HG02623 (cell line): Measurements from ENCODE around the gene PRELID2.
"Not testable (repeated sequence)": the region's sequence is repeated elsewhere in the genome, so short reads cannot be mapped to it uniquely, and the experiment has no call there.

Experiments
- ATAC-seq: cut with Tn5 transposase; IDR thresholded peaks from one replicate; pipeline ENCODE4 v1.9.1; 2021; ENCODE audit warnings: moderate library complexity; ENCODE audit not compliant: unreplicated experiment

PRELID2 gene

GRCh38 chr5:145798503-145798902 lies 36.6 kb downstream of the PRELID2 start:
- ATAC-seq, result not testable (repeated sequence)

- ATAC-seq, result no peak
These were observed 37.8 kb downstream of the PRELID2 start for GRCh38 chr5:145797336-145797735.

GRCh38 chr5:145796318-145796717 lies 38.8 kb downstream of the PRELID2 start:
- ATAC-seq, result no peak

GRCh38 chr5:145793574-145793973 lies 41.6 kb downstream of the PRELID2 start:
- no peak for ATAC-seq

GRCh38 chr5:145792840-145793239 lies 42.3 kb downstream of the PRELID2 start:
- no peak for ATAC-seq

- ATAC-seq, result no peak
These were observed 43.3 kb downstream of the PRELID2 start for GRCh38 chr5:145791866-145792265.

GRCh38 chr5:145787996-145788395 lies 47.1 kb downstream of the PRELID2 start:
- no peak for ATAC-seq

- ATAC-seq, result no peak
These were observed 47.6 kb downstream of the PRELID2 start for GRCh38 chr5:145787507-145787906.

GRCh38 chr5:145787001-145787400 lies 48.1 kb downstream of the PRELID2 start:
- ATAC-seq, result no peak

- ATAC-seq, result no peak
These were observed 54.2 kb downstream of the PRELID2 start for GRCh38 chr5:145780982-145781381.

GRCh38 chr5:145778144-145778900 lies 56.8 kb downstream of the PRELID2 start:
- ATAC-seq, result no peak

GRCh38 chr5:145777445-145778063 lies 57.6 kb downstream of the PRELID2 start:
- no peak for ATAC-seq

GRCh38 chr5:145776886-145777285 lies 58.3 kb downstream of the PRELID2 start:
- ATAC-seq, result no peak

- no peak for ATAC-seq
These were observed 59.2 kb downstream of the PRELID2 start for GRCh38 chr5:145775893-145776444.

- no peak for ATAC-seq
These were observed 59.7 kb downstream of the PRELID2 start for GRCh38 chr5:145775411-145775810.

- ATAC-seq, result no peak
These were observed 60.7 kb downstream of the PRELID2 start for GRCh38 chr5:145774442-145774841.

GRCh38 chr5:145772466-145772865 lies 62.7 kb downstream of the PRELID2 start:
- ATAC-seq, result no peak

- no peak for ATAC-seq
These were observed 66.3 kb downstream of the PRELID2 start for GRCh38 chr5:145768863-145769262.

- no peak for ATAC-seq
These were observed 70.8 kb downstream of the PRELID2 start for GRCh38 chr5:145764325-145764724.

- no peak for ATAC-seq
These were observed 72.3 kb downstream of the PRELID2 start for GRCh38 chr5:145762833-145763232.

GRCh38 chr5:145761254-145761653 lies 73.9 kb downstream of the PRELID2 start:
- ATAC-seq, result no peak

GRCh38 chr5:145760660-145761059 lies 74.5 kb downstream of the PRELID2 start:
- no peak for ATAC-seq
